H1 (cell line): ENCODE measurements around the gene NCAM1. TPM values are rescaled to one million over a fixed set of nuclear protein-coding genes. Genes with fewer than 3 reads are reported as not detected.

Source experiments
- CHD7 ChIP-seq: fragments of 300-600 bp; sonication (generic); IDR thresholded peaks from 2 replicates; pipeline ENCODE4 v1.7.1; 2012; ENCODE audit warnings: low read length, moderate library complexity, mild to moderate bottlenecking, inconsistent platforms; ENCODE audit not compliant: insufficient replicate concordance
- TCF12 ChIP-seq: IDR thresholded peaks from 2 replicates; pipeline ENCODE4 v1.6.1; 2011; ENCODE audit warnings: low read depth, mild to moderate bottlenecking, low read length
- polyA plus RNA-seq, 7 experiments: library from polyadenylated mRNA; depleted of rRNA in 3 of 7; stranded (reverse) in 5 of 7; unstranded in 2 of 7; fragments of >200 nt in 5 of 7; fragments of 200-250 nt in 2 of 7; gene quantifications; 1 replicate in 5 of 7; 2 replicates in 1 of 7; 4 replicates in 1 of 7; pipeline versions ENCODE4 v1.2.1 to v1.2.3, GENCODE V29; 2011 to 2013; ENCODE audit warnings: missing spikeins in 2 of 7, mixed read lengths in 2 of 7
- total RNA-seq: library from RNA; stranded (reverse); fragmentation: NEBNext Ultra II Directional; extraction: Animal tissue kit (Norgen Biotek cat#: 25700); gene quantifications from 2 replicates; pipeline ENCODE4 v1.2.1, GENCODE V29; 2021
- TF ChIP-seq, protein P1 (sequence below): IDR thresholded peaks from 2 replicates; pipeline ENCODE4 v1.6.1; 2012; ENCODE audit warnings: inconsistent platforms

NCAM1 gene
- total and polyA plus RNA-seq, 2 of the 8 experiments (the other 6 are each of a cell fraction or from before 2014, with no cell fraction given) = 3.1 to 4.3 TPM

- TF ChIP-seq CHD7 = no peak
- TF ChIP-seq TCF12 = no peak
- TF ChIP-seq, protein P1, sequence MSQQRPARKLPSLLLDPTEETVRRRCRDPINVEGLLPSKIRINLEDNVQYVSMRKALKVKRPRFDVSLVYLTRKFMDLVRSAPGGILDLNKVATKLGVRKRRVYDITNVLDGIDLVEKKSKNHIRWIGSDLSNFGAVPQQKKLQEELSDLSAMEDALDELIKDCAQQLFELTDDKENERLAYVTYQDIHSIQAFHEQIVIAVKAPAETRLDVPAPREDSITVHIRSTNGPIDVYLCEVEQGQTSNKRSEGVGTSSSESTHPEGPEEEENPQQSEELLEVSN = no peak
Measured at GRCh38 chr11:113286009-113286408, 324.8 kb downstream of the NCAM1 start (continued).
